ENCODE data around the gene PTPRE.

DNA sequence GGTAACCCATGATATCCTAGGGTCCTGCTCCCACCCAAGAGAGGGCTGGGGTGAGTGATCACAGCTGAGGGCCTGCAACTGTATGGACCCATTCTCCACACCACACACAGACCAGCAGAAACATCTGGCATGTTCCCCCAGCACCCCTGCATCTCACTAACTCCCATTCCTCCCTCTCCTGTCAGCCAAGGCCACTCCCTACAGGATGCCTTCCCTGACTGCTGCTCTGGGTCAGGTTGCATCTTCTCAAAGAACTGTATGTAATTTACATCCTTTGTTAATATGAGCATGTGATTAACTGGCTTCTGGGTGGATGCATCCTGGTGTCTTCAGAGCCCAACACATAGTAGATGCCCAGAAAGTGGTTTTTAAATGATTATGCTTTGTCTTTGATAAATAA is 56.2 kb downstream of the PTPRE start:
- TF ChIP-seq, protein P1, sequence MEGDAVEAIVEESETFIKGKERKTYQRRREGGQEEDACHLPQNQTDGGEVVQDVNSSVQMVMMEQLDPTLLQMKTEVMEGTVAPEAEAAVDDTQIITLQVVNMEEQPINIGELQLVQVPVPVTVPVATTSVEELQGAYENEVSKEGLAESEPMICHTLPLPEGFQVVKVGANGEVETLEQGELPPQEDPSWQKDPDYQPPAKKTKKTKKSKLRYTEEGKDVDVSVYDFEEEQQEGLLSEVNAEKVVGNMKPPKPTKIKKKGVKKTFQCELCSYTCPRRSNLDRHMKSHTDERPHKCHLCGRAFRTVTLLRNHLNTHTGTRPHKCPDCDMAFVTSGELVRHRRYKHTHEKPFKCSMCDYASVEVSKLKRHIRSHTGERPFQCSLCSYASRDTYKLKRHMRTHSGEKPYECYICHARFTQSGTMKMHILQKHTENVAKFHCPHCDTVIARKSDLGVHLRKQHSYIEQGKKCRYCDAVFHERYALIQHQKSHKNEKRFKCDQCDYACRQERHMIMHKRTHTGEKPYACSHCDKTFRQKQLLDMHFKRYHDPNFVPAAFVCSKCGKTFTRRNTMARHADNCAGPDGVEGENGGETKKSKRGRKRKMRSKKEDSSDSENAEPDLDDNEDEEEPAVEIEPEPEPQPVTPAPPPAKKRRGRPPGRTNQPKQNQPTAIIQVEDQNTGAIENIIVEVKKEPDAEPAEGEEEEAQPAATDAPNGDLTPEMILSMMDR (IDR thresholded peaks at IDR 0.05): no peak
- TF ChIP-seq POLR2AphosphoS5 (IDR thresholded peaks at IDR 0.05): no peak

Measured in breast epithelium (tissue), 3 donors.